Pulmonary artery endothelial cell (primary cell): Measurements from ENCODE around the gene MRI1. TPM values are rescaled to one million over a fixed set of nuclear protein-coding genes. Genes with fewer than 3 reads are reported as not detected.

ENCODE experiments used
- DNase-seq: peaks from one replicate; pipeline ENCODE4 v3.0.0-alpha.2; 2011; ENCODE audit warnings: low read depth, low spot score
- total RNA-seq: library from RNA; depleted of rRNA; stranded (reverse); fragments of >200 nt; gene quantifications from 2 replicates; pipeline ENCODE4 v1.2.3, GENCODE V29; 2014

Gene MRI1
- total RNA-seq, 1 donor from 2014 or later: 42.9 TPM

DNA sequence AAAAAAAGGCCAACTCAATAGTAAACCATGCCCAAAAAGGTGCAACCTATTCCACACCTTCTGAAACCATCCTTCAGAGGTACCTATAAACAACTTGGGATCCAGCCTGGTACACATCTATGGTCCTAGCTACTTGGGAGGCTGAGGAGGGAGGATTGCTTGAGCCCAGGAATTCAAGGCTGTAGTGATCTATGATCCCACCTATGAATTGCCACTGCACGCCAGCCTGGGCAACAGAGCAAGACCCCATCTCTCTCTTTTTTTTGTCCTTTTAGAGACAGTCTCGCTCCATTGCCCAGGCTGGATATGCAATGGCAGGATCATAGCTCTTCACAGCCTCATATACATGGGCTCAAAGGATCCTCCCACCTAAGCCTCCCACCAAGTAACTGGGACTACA is 57.0 kb downstream of the MRI1 start:
- no peak for DNase-seq

GRCh38 chr19:13823256-13823655 is 58.9 kb downstream of the MRI1 start:
- DNase-seq: no peak

Other genes with a start within 250 kb of the MRI1 start
- 53.2 and 54.9 TPM in 2 replicates for gene C19orf53, start 9.9 kb downstream of the MRI1 start, total RNA-seq
- 12.7 and 13.1 TPM in 2 replicates for gene ZSWIM4, start 30.9 kb downstream of the MRI1 start, total RNA-seq
- not detected in 2 replicates for gene NANOS3, start 112.6 kb downstream of the MRI1 start, total RNA-seq
- 0.63 and 0.73 TPM in 2 replicates for gene BRME1, start 141.6 kb downstream of the MRI1 start, total RNA-seq
- gene CC2D1A, start 141.7 kb downstream of the MRI1 start, total RNA-seq: 6.2 and 6.6 TPM in 2 replicates
- 0.04 and 0.13 TPM in 2 replicates for gene PODNL1, start 173.9 kb downstream of the MRI1 start, total RNA-seq
- gene DCAF15, start 188.0 kb downstream of the MRI1 start, total RNA-seq: 10.5 and 15.2 TPM in 2 replicates
- gene RFX1, start 241.8 kb downstream of the MRI1 start, total RNA-seq: 1.7 and 2.4 TPM in 2 replicates